Measurements from ENCODE around the gene PAGE2B.
"Not testable (repeated sequence)": the region's sequence is repeated elsewhere in the genome, so short reads cannot be mapped to it uniquely, and the experiment has no call there.

Gene PAGE2B

DNA sequence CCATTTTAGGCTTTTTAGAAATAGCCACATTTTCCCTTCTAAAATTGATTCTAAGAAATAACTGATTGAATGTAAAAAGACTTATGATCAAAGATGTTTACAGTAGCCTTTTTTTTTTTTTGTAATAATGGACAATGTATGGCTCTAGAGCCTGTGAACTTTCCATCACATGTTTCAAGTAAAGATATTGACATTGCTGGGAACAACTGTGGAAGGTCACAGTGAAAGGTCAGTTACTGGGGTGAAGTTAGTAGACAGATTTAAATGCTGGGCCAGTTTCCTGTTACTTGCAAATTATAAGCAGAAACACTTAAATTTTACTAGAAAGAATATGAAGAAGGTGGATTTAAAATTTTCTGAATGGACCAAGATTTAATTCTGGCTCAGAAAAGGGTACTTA, 32.4 kb downstream of the PAGE2B start:
- no peak for TF ChIP-seq CTCF (IDR thresholded peaks at IDR 0.05; ENCODE audit: control extremely low read depth, extremely low read depth, low read depth, missing control alignments)
- no peak for DNase-seq (ENCODE audit: extremely low spot score)
- ChIA-PET CTCF (no interaction called here), POLR2A (no interaction called here)

- no peak for DNase-seq (ENCODE audit: extremely low spot score)
- POLR2A ChIA-PET, result no interaction called here
- no peak for TF ChIP-seq CTCF (IDR thresholded peaks at IDR 0.05; ENCODE audit: control extremely low read depth, extremely low read depth, low read depth, missing control alignments)
- CTCF ChIA-PET, result no interaction called here
Observed at GRCh38 chrX:55107911-55108310, 33.1 kb downstream of the PAGE2B start.

GRCh38 chrX:55109306-55109705, 34.5 kb downstream of the PAGE2B start:
- TF ChIP-seq CTCF (IDR thresholded peaks at IDR 0.05; ENCODE audit: control extremely low read depth, extremely low read depth, low read depth, missing control alignments), result no peak
- ChIA-PET POLR2A (no interaction called here), CTCF (interaction anchor here (1.4 kb wide), 1 partner anchor 9 kb away, joined by 4 read pairs; no protein-coding TSS in a partner anchor)
- DNase-seq (ENCODE audit: extremely low spot score), result no peak

DNA sequence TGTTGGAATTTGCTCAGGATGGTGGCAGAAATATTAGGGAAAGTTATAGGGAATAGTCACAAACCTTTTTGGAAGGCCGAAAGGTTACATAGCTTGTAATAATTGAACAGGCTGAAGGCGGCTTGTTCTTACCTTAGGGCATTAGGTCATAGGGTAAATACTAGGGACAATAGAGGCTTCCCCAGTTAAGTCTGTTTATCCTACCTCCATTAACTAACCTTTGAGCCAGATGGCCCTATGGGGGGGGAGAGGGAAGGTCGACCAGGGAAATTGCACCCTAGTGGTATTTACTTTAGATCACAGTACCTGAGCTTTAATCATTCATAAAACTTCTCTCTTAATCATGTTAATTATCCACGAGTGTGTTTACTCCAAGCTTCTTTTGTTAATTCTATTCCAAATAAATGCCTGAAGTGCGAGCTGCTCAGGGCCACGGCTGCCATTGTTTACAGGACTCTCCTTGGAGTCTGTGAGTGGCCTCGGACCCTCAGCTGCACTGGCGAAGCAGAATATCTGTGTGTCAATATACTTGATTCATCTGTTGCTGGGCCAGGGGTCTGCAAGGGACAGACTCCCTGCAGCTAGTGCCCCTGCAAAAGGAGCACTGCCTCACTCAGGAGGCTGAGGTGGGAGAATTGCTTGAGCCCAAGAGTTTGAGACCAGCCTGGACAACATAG, 36.9 kb downstream of the PAGE2B start:
- no peak for TF ChIP-seq CTCF (IDR thresholded peaks at IDR 0.05; ENCODE audit: control extremely low read depth, extremely low read depth, low read depth, missing control alignments)
- no peak for DNase-seq (ENCODE audit: extremely low spot score)
- CTCF ChIA-PET, result interaction anchor here (1.5 kb wide), 1 partner anchor 14 kb away, joined by 5 read pairs; no protein-coding TSS in a partner anchor
- POLR2A ChIA-PET, result no interaction called here

DNA sequence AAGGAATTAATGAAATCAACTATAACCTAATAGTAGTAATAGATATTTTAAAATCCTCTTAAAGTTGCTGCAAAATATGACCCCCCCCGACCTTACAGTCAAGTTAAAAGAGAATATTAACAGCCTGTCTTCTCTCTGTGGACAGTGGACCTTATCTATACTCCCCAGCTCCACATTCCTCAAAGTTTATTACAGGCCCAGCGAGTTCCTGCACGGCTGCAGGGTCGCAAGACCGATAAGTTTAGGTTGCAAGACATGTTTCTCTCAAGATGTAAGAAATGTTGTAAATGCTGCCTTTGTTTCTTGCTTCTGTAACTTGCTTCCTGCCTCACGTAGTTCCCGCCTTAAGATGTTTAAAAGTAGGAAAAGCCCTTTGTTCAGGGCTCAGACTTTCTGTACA, 41.8 kb downstream of the PAGE2B start:
- CTCF ChIA-PET; POLR2A ChIA-PET; DNase-seq (ENCODE audit: extremely low spot score): not testable (repeated sequence)

- ChIA-PET POLR2A (no interaction called here), CTCF (no interaction called here)
- TF ChIP-seq CTCF (IDR thresholded peaks at IDR 0.05; ENCODE audit: control extremely low read depth, extremely low read depth, low read depth, missing control alignments), result no peak
- no peak for DNase-seq (ENCODE audit: extremely low spot score)
Observed at GRCh38 chrX:55118574-55118973, 43.7 kb downstream of the PAGE2B start.

GRCh38 chrX:55119271-55119670, 44.4 kb downstream of the PAGE2B start:
- ChIA-PET CTCF (interaction anchor here (1.3 kb wide), 1 partner anchor 14 kb away, joined by 3 read pairs; no protein-coding TSS in a partner anchor), POLR2A (interaction anchor here (0.6 kb wide), 1 partner anchor 565 kb away, joined by 3 read pairs; no protein-coding TSS in a partner anchor)
- no peak for DNase-seq (ENCODE audit: extremely low spot score)
- TF ChIP-seq CTCF (IDR thresholded peaks at IDR 0.05; ENCODE audit: control extremely low read depth, extremely low read depth, low read depth, missing control alignments), result no peak

Measured in GM10248 (cell line).